Femur (tissue), 1 donor: ENCODE data around the gene HPS5.
"Not testable (repeated sequence)": the region's sequence is repeated elsewhere in the genome, so short reads cannot be mapped to it uniquely, and the experiment has no call there.

Experiments
- DNase-seq: peaks from one replicate; pipeline ENCODE4 v3.0.0-alpha.2; 2017

HPS5 gene

GRCh38 chr11:18321969-18322711 is at the start of gene HPS5, which contains the start of gene GTF2H1:
TSS of gene HPS5 (minus strand) at chr11:18322140. CDS start at chr11:18317858, 4,282 bp downstream.
TSS of gene GTF2H1 (plus strand) at chr11:18322567. CDS start at chr11:18333075, 10,508 bp downstream.
- peak; percentile 97 for DNase-seq

- DNase-seq, result no peak
Observed at GRCh38 chr11:18371279-18371678, 49.3 kb upstream of the HPS5 start.

DNA sequence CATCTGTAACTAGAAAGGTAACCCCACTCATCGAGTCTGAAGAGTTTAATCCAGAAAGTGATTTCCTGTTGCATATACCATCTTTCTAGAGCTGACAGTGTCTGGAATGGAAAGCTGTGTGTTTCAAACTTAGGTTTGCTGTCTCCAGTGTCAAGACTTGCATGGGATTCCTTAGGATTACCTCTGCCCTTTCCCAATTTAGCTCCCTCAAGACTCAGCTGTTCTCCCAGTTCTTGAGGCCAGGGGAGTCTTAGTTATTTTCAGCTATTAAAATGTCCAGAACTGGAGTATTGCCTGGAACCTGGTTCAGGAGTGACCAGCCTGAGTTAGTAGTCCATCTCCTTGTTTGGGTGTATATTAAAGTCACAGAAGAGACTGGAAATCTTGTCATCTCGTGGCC is 47.5 kb upstream of the HPS5 start:
- no peak for DNase-seq

GRCh38 chr11:18368221-18368620 is 46.3 kb upstream of the HPS5 start:
- DNase-seq, result no peak

- DNase-seq, result no peak
Observed at GRCh38 chr11:18367431-18367830, 45.5 kb upstream of the HPS5 start.

- no peak for DNase-seq
Observed at GRCh38 chr11:18366286-18366685, 44.3 kb upstream of the HPS5 start.

DNA sequence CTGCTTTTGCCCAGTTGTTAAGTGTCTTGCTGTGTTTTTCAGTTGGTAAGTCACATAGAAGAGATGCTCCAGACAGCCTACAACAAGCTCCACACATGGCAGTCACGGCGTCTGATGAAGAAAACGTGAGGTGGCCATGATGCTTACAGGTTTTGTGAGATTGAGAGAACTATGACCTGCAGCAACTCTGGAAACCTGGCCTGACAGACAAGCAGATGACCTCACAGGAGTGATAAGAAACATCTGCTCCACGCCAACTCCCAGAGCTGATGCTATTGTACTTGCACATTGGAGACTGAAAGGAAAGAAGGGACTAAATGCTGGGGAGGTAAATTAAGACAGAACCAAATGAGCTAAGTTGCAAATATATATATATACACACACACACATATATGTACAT is 43.8 kb upstream of the HPS5 start:
- DNase-seq, result no peak

GRCh38 chr11:18364495-18365073 is 42.6 kb upstream of the HPS5 start:
- no peak for DNase-seq

GRCh38 chr11:18361154-18361553 is 39.2 kb upstream of the HPS5 start:
- DNase-seq, result no peak

GRCh38 chr11:18358646-18359045 is 36.7 kb upstream of the HPS5 start:
- DNase-seq, result no peak

GRCh38 chr11:18352581-18352980 is 30.6 kb upstream of the HPS5 start:
- no peak for DNase-seq

DNA sequence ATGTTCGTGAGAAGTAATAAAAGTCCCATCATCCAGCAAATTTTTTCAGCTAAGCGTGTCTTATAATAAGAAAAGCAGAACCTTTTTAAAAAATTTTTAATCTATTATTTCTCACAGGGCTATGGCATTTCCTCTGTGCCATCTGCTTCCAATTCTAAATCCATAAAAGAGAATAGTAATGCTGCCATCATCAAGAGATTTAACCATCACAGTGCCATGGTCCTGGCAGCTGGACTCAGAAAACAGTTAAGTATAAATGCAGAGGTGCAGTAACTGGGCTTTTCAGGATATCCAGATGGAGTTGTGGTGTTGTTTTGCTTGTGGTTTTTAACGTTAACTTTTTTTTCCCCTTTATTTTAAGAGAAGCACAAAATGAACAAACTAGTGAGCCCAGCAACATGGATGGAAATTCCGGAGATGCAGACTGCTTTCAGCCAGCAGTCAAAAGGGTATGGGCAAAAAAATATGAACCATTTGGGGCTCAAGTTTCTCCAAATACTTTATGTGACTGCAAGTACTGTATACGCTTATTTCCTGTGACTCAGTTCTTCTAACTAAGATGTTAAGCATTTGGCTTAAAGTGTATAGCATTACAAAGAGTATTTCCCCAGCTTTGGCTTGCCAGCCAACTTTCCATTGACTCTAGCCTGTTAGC is 25.7 kb upstream of the HPS5 start:
- DNase-seq, result no peak

DNA sequence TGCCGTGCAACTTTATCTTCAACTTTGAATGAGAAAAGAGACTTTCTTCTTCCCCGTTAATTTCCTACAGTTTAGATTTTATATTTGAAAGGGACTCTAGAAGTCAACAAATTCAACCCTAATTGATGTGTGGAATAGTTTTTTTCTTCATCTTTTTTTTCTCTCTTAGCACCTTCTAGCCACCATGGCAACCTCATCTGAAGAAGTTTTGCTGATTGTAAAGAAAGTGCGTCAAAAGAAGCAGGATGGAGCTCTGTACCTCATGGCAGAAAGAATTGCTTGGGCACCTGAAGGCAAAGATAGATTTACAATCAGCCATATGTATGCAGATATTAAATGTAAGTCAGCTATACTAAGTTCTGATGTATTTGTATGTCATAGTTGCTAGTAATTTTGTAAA is 11.0 kb upstream of the HPS5 start:
- DNase-seq, result no peak

DNA sequence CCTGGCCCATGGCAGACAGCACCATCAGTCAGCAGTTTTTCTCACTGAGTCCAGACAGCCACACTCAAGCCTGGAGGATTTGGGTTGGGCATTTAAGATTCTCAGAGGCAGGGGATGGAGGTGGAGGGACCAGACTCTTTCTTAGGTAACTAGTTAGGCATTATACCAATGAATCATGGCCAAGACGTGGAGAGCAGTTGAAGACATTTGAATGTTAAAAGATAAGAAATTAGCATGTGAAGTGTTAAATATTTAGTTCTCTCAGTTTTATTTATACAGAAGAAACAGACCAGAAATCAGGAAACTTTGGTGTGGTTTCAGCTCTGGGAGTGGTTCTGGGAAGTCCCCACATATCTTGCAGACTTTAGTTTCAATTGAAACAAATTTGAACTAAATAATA is 10.4 kb upstream of the HPS5 start:
- no peak for DNase-seq

- DNase-seq, result no peak
Observed at GRCh38 chr11:18330921-18331320, 9.0 kb upstream of the HPS5 start.

DNA sequence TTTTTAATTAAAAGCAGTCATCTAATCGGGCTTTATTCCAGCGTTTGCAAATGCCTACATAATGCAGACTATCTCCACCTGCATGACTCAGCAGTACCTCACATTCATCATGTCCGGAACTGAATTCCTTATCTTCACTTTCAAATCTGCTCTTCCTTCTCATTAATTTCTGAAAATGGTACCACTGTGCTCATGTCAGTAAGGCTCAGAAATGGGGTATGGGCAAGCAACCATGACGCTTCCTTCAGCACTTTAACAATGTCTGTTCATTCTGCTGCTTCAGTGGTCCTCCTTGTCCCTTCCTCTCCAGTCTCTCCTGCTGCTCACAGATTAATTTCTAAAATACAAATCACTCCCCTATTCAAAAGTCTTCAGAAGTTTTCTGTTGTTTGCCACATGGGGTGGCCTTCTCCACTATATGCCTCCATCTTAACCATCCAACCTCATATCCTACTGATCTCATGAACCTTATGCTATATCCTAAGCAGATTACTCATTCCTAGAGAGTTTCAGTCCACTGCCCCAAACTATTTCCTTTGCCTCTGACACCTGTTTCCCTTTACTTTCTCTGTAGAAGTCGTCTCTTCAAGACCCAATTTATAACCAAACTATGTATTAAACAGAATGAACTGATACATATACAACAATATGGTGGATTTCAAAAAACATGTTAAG is 7.4 kb upstream of the HPS5 start:
- DNase-seq, result no peak

GRCh38 chr11:18324381-18324780 is 2.4 kb upstream of the HPS5 start:
- DNase-seq, result no peak

DNA sequence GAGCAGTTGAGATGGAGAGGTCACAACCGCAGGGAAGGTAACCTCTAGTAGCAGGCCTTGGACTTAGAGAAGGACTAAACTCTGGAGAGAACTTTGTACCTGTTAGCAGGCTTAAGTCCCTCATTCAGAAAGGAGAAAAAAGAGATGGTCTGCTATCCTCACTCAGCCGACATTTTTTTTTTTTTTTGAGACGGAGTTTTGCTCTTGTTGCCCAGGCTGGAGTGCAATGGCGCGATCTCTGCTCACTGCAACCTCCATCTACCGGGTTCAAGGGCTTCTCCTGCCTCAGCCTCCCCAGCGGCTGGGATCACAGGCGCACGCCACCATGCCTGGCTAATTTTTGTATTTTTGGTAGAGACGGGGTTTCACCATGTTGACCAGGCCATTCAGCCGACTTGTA is 1.9 kb upstream of the HPS5 start:
- DNase-seq, result not testable (repeated sequence)

GRCh38 chr11:18322818-18323570 is 1.1 kb upstream of the HPS5 start:
- no peak for DNase-seq

DNA sequence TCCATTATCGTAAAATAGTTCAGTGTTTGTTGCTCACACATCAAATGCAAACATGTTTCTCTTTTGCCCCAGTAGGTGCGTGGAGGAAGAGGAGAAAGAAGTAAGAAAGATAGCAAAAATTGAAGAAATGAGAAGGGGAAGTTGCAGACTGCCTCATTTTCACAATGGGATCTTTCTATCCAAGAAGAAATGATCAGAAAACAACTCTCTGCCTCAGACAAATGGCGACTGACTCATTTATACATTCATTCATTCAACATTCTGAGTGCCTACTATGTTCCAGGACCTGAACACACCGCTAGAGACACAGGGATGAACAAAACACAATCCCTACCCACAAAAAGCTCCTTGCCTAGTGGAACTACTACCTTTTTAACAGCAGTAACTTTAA is 367 bp downstream of the HPS5 start:
- no peak for DNase-seq

DNA sequence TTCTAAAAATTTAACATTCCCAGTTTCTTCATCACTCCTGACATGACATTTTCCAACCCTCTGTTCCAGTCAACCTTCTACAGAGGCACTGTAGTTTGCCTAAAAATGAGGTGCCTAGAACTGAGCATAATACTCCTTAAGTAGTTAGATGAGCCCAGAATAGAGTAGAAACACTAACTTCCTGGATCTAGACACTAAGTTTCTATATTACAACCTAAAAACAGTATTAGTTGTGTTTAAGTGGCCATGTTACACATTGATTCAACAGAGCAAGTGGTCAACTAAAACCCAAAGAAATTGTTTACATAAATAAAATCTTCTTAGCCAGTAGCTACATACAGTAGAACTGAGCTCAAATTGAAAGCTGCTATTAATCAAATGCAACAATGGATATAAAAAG is 1.3 kb downstream of the HPS5 start:
- no peak for DNase-seq

DNA sequence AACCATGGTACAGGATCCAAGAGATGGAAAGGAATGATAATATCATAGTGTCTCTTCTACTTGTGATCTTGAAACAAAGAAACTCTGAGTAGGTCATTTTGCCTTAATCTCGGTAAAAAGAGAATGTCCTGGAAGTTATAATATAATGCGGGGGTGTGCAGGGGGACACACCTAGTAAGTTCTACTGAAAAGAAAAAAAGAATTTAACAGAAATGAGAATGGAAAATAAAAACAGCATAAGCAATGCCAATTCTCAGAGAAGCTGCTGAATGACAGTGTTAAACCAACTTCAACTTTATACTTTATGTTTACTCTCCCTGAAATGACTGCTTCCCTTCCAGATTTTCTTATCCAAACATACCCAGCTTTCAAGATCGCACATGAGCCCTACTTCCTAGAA is 2.0 kb downstream of the HPS5 start:
- DNase-seq, result no peak

- no peak for DNase-seq
Observed at GRCh38 chr11:18317551-18317950, 4.4 kb downstream of the HPS5 start.
